Stimulated activated naive CD4-positive, alpha-beta T cell treated with Interleukin-2 at 50 U/mL for 16 hours (primary cell): Measurements from ENCODE around the gene ASAP3.

Experiments
- DNase-seq: peaks from one replicate; lab custom pipeline; 2025; lab: John Stamatoyannopoulos, UW

ASAP3 gene

DNA sequence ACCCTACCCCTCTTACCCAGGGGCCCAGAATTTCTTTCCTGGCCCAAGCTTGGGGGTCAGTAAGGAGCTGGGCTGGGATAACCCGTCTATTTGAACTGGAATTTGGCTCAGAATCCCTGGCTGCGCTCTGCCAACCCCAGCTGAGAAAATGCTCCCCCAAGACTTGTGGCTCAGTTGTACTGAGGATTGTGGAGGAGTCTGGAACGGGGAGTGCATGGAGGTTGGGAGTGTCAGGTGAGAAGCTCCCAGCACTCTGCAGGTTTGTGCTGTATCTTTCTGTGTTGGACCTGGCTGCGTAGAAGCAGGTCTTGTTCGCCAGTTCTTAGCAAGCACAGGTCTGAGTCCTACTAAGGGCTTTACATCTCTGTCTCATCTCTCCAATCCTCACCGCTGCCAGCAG is 61.0 kb downstream of the ASAP3 start:
- no peak for DNase-seq

DNA sequence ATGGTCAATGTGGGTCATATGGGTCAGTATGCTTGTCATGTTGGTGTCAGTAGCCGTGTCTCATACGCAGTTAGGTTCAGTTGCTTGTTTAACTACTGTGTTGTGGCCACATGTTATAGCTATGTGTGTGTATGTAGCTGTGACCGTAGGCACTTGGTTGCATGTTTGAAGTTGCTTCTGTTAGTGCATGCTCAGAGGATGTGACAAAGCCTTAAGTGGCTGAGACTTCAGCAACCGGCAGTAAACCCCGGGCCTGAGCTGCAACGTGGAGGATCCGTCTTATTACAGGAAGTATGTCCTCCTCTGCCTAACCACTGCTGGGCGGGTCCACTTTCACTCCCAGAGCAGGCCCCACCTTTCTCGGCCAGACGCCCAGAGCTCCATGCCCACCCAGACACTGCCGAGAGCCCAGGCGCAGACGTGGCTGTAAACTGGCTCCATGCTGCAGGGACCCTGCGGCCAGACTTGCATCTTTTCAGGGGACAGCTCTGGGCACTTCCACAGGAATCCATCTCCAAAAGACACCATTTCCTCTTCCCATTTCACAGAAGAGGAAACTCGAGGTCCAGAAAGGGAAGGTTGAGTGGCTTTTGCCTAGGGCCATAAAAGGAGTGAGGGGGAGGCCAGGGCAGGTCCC is 61.6 kb downstream of the ASAP3 start:
- DNase-seq: peak; percentile 36

DNA sequence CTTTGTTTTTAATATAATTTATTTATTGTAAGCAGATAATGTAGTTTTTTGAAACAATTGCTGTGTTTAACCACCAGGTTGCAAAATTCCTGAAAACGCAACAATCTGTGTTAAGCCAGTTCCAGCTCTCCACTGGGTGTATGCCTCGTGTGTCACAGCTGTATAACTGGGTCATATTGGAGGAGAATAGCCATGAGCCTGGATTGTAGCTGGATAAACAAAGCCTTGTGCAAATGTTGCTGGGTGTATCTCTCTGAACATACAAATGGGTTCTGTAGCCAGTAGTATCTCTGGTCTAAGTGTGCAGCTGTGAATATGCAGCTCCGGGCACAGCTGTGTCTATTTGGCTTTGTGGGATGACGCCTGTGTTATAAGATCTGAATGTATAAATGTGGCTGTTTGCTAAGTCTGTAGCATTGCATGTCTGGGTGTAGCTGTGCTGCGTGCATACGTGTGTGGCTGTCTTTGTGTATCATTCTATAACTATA is 62.2 kb downstream of the ASAP3 start:
- no peak for DNase-seq

DNA sequence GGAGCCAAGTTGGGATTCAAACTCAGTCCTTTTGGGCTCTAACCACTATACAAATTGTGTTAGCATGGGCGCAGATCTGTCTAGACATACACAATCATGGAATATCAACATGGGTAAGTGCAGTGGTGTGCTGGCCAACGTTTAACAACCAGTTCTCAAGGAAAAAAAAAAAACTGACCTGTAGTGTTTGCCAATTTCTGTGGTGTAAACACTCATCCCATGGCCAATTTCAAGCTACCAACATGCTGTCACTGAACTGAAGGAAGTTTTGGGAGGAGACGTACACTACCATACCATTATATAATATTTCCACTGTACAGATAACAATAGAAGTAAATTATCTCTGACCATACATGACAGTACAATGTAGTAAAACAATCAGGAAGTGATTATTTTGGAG is 62.6 kb downstream of the ASAP3 start:
- no peak for DNase-seq

DNA sequence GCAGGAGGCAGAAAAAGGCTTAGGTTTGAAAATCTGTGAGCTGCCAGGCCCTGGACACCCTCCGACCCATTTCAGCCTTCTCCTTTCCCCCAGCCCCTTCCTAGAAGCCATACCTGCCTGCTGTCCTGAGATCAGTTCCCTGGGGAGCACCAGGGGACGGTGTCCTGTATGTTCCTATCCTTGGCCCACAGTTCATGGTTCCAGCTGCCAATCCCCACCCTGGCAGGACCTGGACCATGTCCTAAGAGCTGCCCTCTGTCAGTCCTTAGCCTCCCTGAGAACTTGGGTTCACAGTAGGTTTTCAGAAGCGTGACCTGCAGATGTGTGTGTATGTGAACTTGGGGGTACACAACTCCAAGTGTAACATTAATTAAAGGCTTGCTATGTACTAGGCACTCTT is 63.2 kb downstream of the ASAP3 start:
- DNase-seq: no peak

DNA sequence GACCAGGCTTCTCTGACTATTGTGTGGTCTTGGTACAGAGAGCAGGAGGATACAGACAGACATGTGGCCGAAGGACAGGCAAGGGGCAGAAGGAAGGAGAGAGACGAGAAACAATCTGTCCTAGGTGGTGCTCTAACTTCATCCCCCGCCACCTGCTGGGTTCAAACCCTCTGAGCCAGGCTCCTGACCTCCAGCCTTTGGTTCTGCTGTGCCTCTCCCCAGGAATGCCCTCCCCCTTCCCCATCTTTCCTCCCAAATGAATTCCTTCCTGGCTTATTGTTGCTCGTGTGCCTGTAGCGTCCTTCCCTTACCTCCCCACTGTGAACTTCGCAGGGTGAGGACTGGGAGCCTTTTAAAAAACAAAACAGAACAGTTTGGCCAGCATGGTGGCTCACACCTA is 64.8 kb downstream of the ASAP3 start:
- DNase-seq: no peak

DNA sequence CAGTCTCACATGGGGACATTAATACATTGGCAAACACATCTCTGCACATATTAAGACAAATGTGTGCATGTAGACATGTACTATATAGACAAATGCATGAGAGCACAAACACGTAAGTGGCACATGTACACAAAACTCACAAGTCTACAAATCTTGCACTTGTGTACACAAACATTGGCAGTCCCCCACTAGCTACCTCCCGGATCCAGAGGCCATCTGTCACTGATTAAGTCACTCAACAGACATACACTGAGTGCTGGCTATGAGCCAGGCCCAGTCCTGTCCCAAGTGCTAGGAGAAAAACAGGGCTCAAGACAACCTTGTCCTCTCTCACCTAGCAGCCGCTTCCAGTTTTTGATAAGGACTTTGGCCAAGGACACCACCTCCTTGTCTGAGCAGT is 66.4 kb downstream of the ASAP3 start:
- DNase-seq: no peak

DNA sequence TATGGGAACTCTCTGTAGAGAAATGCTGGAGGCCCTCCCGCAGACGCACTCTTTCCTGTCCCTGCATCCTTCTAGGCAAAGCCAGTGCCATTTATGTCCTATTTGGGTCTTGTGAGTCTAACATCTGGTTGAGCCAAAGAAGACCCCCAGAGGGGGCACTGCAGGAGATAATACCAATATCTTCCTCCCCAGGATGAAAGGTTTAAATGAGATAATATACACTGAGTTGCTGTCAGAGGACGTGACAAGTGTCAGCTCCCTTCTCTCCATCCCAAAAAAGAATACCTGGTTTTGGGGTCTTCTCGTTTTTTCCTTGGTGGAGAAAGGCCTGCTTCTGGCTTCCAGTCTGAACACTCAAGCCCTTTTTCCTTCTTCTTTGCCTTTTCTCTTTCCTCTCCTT is 67.0 kb downstream of the ASAP3 start:
- no peak for DNase-seq

DNA sequence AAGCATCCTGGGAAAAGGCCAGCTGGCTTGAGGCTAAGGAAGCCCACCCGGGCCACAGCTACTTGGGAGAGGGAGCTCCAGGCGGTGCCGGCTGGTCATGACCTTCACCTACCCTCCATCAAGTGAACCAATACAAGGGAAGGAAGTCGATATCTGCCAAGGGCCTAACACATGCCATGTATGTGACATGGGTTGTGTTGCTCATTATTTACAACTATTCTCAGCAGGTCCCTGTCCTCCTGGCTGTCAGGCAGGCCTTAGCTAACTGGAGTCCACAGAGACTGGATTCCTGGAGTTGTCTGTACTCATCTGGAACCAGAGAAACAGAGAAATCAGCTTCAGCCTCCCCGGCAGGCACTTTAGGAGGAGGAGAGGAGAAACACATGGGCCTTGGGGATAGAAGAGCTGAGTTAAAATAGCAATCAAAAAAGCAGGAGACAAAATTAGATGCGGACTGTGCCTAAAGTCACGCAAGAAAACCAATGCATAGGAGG is 75.1 kb downstream of the ASAP3 start:
- DNase-seq: no peak

DNA sequence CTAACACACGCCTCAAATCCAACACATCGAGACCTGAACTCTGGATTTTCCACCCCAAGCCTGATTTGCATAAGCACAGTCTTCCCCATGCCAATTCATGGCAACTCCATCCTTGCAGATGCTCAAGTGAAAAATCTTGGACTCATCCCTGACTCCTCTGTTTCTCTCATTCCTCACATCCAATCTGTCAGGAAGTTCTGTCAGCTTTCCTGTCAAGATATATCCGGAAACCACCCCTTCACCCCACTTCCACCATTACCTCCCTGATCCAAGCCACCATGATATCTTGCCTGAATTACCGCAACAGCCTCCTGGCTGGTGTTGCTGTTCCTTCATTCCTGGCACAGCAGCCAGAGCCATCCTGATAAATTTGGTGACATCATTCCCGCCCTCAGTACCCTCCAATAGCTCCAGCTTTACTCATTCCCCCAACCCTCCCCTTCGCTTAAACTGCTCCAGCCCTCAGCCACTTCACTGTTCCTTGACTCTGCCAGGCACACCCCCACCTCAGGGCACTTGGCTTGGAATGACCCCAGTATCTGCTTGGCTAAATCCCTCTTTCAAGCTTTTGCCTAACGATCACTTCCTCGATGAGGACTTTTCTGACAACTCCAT is 76.9 kb downstream of the ASAP3 start:
- no peak for DNase-seq

DNA sequence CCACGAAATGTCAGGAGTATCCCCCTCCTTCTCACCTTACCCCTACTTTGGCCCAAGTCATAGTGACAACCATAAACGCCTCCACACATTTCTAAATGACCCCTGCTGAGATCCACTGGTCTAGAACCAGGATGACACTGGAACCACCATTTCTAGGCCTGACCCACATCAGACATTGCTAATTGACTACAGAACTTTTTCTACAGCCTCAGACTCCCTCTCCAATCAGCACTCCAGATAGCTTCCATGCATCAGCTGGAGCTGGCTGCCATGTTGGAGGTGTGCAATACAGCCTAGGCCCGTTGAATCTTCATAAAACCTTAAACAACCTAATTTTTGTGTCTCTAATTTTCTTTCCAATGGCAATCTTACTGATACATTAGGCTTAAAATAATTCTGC is 78.0 kb downstream of the ASAP3 start:
- no peak for DNase-seq

DNA sequence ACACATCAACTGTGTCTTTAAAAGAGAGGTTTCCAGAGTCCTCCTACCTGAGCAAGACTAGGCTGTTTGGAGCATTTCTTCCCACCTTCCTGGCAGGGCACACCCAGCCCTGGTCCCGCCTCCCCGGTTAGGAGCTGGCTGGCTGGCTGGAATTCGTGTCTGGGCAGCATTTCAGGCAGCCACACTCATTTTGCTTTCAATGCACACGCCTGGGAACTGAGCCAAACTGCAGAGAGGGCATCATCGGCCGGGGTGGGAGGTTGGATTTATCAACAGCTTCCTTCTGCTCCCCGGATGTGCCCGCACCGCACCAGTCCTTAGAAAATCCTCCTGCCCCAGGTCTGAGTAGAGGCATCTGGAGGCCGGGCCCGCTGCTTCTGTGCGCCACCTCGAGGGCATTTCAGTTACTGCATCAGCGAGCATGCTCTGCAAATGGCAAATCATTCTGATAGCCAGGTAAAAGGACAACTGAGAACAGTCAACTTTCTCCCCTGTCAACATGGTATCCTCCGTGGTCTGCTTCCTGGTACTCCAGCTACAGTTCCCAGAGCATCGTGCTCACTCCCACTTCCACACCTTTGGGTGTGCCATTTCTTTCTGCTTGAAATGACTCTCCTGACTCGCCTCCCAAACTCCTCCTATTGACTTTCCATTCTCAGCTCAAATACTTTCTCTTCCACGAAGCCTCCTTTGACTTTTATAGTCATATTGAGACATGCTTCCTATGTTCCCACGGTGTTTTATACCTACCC is 80.1 kb downstream of the ASAP3 start:
- peak; percentile 80 for DNase-seq

DNA sequence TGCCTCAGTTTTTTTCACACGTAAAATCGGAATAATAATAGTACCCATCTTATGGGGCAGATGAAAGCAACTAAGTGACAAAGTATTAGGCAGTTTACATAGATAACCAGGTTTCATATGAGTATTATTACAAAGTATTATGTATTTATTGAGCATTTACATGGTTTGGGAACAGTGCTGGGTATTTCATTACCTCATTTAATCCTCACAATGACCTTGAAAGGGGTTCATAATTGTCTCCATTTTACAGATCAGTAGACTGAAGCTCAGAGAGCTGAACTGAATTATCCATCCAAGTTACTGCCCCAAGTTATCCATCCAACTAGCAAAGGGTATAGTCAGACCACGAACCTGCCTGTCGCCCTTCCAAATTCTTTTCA is 80.6 kb downstream of the ASAP3 start:
- DNase-seq: no peak

DNA sequence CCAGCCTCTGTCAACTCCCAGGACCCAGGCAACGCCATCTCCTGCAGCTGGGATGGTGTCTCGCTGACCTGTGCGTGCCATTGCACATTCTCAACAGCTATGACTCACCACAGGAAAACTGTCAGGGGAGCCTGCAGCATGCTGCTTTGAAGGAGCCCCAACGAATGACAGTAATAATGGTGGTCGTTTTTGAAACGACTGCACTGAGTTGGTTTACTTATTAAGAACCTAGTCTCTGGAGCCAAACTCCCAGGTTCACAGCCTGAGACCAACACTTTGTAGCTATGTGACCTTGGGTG is 81.0 kb downstream of the ASAP3 start:
- DNase-seq: no peak

DNA sequence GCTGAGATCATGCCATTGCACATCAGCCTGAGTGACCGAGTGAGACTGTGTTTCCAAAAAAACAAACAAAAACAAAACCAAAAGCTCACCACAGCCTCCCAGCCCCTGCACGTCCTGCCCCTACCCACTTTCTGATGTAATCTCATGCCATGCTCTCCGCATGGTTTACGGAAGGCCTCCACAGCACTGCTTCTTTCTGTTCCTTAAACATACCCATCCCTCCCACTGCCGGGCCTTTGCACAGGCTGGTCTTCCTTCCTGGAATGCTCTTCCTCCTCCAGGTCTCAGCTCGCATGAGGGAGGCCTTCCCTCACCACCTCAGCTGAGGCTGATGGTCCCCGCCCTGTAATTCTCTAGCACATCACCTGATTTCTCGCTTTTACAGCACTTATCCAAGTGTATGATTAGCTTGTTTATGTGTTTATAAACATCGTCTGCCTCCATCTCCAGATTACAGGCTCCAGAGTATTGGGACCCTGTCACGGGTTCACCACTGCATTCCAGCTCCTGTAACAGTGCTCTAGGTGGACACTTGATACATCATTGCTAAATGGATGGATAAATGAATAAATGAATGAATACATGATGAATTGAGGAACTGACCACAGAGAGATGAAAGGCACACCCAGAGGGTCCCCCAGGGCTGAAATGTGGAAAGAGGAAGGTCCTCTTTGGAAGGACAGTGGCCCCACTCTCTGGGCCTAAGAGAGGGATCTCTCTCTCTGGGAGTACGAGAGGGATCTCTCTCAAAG is 81.5 kb downstream of the ASAP3 start:
- no peak for DNase-seq

DNA sequence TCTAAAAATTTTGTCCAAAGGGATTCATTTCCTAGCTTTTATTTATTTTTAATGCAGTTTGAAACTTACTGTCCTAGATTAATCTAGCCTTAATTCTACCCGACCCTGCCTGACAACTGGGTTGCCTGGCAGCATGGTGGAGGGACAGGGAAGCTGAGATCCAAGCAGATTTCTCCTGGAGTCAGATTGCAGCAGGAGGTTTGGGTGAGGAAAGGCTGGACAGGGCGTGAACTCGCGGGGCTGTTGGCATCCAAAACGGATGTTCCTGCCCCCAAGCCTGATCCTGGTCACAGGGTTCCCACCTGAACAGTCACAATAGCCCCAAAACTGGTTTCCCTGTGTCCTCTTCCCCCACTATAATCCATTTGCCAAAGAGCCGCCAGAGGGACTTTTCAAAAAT is 82.7 kb downstream of the ASAP3 start:
- no peak for DNase-seq

DNA sequence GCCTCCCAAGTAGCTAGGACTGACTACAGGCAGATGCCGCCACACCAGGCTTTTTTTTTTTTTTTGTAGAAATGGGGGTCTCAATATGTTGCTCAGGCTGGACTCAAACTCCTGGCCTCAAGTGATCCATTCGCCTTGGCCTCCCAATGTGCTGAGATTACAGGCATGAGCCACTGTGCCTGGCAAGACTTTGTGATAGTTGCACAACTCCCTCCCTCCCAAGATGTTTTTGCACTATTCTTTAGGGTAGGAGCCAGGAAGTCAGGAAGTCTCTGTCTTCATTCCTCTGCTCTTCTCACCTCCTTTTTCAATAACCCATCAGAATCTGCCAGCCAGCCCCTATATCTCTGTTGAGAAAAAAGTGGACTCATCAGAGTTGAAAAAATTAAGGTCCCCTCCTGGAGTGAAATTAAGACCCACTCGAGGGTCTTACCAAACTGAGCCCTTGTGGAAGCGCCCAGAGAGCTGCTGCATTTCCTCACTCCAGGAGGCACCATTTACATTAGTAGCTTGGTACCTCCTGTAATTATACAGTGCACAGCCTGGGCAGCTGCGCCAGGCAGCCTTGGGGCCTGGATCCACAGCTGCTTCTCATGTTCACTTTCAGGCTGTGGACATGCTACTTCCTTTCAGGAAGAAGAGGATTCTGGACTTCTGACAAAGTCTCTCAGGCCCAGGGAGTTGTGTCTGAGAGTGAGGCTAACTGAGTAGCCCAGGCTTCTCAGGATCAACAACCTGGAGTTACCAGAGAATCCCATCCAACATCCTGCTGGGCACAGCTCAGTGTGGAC is 83.5 kb downstream of the ASAP3 start:
- no peak for DNase-seq

DNA sequence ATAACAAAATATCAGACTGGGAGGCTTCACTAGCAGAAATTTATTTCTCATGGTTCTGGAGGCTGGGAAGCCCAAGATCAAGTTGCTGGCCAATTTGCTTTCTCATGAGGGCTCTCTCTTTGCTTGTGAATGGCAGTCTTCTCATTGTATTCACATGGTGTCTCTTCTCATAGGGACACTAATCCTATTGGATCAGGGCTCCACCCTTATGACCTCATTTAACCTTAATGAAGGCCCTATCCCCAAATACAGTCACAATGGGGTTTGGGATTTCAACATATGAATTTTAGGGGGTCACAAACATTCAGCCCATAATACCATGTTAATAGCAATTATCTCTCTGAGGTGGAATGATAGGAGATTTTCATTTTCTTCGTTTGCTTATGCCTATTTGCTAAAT is 84.8 kb downstream of the ASAP3 start:
- no peak for DNase-seq

DNA sequence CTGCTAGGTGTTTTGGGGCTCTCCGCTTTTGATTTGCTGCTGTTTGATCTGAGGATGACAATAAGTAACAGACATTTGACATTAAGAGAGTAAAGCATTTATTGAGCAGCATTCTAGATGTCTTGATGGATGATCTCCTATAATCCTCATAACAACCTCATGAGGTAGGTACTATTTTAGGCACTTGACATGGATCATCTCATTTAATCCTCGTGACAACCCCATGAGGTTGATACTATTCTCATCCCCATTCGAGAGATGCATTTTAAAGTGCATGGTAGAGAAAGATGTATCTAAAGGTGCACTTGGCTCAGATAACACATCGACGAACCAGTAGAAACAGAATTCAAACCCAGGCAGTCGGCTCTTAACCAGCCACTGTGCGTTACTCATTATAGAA is 86.1 kb downstream of the ASAP3 start:
- DNase-seq: no peak

DNA sequence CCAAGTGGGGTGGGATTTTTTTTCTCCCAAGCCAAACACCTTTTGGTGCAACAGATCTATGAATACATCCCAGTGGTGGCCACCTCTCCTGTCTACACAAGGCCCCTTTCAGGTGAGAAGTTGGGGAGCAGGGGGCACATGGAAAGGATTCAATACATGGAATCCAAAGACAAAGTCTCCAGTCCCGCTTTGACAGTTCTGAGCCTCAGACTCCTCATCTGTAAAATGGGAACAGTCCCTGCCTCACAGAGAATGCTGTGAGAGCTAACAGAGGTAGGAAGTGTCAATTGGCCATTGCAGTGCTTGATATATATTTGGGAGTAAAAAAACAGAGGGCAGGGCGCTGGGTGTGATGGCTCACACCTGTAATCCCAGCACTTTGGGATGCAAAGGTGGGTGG is 87.6 kb downstream of the ASAP3 start:
- DNase-seq: no peak

DNA sequence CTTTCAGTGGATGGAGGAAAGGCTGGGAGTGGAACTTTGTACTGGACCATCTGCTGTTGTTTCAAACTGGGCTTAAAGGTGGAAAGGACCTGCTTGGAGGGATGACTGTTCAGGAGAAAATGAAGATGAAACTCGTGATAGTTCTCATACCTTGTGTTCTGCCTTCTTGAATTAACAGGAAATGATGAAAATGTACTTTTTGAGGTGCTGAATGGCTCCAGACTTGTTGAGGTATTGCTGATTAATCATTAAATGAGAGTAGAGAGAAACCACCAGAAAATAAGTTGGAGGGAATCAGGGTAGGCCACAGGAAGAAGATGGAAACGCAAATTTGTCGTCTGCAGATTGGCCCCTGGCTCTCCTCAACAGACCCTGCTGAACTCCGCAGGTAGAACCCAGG is 88.1 kb downstream of the ASAP3 start:
- DNase-seq: no peak

DNA sequence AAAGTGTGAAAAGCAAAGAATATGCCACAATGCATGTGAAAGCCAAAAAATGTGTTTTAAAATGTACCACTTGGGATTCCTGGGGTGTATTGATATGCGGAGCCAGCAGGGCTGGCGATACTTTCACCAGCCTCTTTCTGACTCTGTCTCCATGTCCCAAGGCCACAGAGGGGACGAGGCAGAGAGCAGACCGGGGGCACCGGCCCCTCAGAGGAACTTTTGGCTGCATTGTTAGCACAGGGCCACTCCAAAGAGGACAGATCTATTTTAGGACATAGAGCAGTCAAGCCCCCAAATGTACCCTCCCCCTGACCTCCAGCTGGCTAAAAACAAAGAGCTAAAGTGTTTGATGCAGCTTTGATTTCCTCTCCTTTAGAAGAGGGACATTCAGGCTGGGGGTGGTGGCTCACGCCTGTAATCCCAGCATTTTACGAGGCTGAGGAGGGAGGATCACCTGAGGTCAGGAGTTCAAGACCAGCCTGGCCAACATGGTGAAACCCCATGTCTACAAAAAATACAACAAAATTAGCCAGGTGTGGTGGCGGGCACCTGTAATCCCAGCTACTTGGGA is 88.7 kb downstream of the ASAP3 start:
- no peak for DNase-seq
